NCI-H82 treated with DMSO at 0.1 percent for 48 hours (cell line): ENCODE measurements around the gene DBNL.

Experiments used
- DNase-seq: peaks from one replicate; lab custom pipeline; 2025; ENCODE audit not compliant: unreplicated experiment; lab: John Stamatoyannopoulos, UW

The DBNL gene

GRCh38 chr7:44076101-44076895, 31.8 kb downstream of the DBNL start:
- no peak for DNase-seq

- DNase-seq: no peak
Observed at GRCh38 chr7:44077061-44077460, 32.6 kb downstream of the DBNL start.

DNA sequence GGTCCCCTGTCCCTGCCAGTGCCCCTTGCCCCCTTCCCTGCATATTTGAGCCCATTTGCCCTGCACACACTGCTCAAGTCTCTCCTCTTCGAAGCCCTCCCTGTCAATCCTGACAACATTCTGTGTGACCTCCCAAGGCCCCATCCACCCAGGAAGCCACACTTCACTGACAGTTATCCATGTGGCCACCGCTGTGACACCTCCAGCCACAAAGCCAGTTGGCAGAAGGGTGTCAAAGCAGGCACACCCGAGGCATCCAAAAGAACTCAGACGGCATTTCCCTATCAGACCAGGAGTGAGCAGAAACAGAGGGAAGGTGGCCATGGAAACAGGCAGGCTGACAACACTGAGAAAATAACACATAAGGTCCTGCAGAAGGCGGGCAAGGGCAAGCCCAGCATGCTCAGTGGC, 33.2 kb downstream of the DBNL start:
- no peak for DNase-seq

GRCh38 chr7:44078521-44078920, 34.0 kb downstream of the DBNL start:
- DNase-seq: no peak

DNA sequence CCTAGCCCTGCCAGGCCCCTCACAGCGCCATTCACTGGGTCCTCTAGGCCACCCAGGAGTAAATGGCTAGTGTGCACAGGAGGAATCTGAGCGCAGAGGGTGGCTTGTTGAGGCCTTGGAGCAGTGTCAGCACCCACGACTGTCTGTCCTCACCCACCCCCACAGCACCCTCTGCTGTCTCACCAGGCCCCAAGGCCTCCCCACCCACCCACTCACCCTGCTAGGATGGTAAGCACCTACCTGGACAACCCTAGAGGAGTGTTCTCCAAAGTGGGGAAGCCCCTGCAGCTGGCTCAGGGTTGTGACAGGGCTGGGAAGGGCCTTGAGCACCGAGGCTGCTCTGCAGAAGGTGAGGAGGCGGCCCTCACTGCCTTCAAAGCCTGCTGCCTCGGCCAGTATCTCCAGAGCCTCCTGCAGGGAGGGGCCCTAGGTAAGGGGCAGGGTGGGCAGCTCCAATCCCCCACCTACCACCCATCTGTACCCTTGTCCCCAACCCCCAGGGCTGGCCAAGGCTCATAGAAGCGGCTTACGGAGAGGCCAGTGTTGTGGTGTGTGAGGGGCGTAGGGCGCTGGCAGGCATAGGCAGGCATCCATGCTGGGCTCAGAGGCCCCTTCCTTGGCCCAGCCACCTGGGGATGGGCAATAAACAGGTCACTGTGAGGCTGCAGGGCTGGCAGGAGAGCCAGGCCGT, 35.0 kb downstream of the DBNL start:
- DNase-seq: no peak

- no peak for DNase-seq
Observed at GRCh38 chr7:44080118-44080517, 35.6 kb downstream of the DBNL start.

GRCh38 chr7:44080686-44081265, 36.3 kb downstream of the DBNL start:
- DNase-seq: peak; percentile 12

GRCh38 chr7:44081266-44081748, 36.8 kb downstream of the DBNL start:
- DNase-seq: no peak

- DNase-seq: peak; percentile 98
Observed at GRCh38 chr7:44082541-44083207, 38.2 kb downstream of the DBNL start.

- no peak for DNase-seq
Observed at GRCh38 chr7:44083796-44084195, 39.3 kb downstream of the DBNL start.

DNA sequence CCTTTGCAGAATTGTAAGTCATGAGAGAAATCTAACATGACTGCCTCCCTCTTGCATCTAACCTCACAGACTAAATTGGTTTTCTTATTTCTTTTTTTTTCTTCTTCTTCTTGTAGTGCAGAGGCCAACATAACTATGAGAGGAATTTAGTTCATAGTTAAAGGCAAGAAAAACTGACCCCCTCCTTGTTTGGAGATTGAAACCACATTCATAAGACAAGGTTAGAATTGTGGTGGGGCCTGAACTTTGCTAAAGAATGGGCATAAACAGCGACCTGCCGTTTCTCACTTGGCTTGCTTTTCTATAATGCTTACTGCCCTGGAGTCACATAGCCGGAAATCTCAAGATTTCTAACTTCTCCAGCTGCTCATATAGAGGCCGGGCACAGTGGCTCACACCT, 40.2 kb downstream of the DBNL start:
- no peak for DNase-seq

DNA sequence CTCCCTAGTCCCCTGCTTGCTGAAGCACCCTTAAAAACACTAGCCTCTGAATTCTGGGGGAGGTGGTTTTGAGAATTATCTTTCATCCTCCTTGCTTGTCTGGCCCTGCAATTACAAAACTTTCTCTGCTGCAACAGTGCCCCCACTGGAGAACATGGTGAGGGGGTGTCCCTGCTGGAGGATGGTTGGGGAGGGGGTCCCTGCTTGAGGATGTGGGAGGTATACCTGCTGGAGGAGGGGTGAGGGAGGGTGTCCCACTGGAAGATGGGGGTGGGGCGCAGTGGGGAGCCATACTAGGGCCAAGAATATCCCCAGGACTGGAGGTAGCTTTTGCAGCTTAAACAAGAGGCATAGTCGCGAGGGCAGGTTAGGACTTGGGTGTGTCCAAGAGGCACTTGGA, 41.0 kb downstream of the DBNL start:
- no peak for DNase-seq

DNA sequence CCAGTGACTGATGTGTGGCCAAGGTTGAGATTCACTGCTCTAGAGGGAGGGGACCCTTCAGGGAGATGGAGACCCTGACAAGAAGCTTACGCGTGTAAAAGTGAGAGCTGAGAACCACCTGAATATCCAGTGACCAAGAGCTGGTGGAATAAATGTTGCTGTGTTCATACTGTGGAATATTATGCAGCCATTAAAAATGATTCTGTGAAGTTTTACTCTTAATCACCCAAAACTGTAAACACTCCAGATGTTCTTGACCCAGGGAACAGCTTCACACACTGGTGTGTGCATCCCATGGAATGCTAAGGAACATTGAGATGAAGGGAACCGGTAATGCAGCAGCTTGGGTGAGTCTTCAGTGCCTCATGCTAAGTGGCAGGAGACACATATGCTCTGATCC, 42.1 kb downstream of the DBNL start:
- DNase-seq: no peak

DNA sequence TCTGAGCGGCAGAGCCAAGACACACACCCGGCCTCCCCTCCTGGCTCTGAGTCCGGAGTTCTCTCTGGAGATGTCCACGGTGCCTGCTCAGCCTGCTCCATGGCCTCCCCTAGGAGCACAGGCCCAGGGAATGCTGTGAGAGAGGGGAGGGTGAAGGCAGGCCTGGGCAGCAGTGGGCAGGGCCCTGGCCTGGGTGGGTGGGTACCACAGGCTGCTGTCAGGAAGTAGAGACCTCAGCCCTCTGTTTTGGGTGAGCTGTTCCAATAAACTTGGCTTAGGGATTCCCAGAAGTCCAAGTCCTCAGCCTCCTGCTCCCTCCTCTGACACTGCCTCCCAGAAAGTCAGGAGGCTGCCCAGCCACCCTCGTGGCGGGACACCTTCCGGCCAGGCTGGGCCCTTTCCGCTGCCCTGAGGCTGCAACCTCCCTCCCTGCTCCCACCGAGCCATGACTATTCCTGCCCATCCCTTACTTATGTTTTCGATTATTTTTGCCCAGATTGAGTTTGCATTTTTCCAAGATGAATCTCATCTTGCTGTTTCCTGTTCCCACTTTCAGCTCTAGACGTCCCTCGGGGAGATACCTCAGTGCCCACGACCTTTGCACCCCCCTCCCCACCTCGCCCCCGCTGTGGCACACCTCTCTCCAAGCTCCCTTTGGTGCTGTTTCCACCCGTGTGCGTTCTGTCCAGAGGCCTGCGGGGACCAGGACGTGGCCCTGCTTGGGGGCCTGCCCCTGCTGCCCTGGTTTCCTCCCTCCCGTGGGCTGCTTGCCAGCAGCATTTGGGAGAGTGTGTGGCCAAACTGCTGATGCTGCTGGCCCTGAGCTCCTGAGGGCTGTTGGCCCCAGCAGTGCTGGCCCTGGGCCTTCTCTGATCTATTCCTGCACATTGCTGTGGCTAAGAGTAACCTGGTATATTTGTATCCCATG, 43.7 kb downstream of the DBNL start:
- no peak for DNase-seq

- no peak for DNase-seq
Observed at GRCh38 chr7:44093102-44093641, 48.7 kb downstream of the DBNL start.

DNA sequence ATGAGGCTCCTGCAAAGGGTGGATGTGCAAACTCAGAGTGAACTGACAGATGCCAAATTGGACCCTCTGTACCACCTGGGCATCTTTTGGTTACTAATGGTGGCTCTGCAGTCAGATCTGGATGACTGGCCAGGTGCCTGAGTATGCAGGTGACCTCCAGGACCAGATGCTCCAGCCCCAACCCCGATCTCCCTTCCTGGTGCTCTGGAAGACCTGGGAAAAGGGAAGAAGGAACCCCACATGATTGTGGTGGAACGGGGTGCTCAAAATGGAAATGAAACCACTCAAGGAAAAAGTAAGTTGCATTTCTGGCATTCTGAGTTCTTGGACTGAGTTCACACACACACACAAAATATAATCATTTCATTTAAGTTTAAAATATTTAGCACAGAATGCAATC, 49.9 kb downstream of the DBNL start:
- DNase-seq: no peak

DNA sequence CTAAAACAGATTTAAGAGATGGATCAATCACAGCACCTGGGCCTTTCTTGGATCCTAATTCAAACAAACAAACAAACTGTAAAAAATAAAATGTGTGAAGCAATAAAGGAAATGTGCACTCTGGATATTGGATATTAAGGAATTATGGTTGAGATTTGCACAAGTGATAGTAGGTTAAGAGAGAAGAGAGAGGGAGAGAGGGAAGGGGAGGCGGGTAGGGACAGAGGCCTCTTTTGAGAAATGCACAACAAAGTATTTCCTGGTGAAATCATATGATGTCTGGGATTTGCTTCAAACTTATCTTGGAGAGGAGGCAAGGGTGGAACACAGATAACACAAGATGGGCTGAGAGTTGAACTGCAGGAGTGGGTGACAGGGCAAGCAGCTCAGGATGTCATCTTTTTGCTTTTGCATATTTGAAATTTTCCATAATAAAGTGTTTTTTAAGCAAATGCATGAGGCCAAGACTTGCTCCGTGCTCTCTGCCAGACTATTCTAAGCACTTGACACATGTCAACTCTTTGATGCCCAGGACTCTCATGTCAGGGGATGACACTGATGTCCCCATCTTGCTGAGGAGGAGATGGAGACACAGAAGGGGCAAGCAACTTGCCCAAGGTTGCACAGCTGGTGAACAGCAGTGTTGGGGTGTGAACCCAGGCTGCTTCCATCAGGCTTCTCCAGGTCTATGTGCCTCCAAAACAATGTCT, 50.5 kb downstream of the DBNL start:
- DNase-seq: no peak

GRCh38 chr7:44095781-44096180, 51.3 kb downstream of the DBNL start:
- DNase-seq: no peak

- no peak for DNase-seq
Observed at GRCh38 chr7:44096326-44096881, 51.9 kb downstream of the DBNL start.
